Mucosa of descending colon (tissue), 3 donors: ENCODE measurements around the gene TOR4A. TPM values are rescaled to one million over a fixed set of nuclear protein-coding genes. Genes with fewer than 3 reads are reported as not detected.

Experiments
- ATAC-seq: fragments of 200-7000 bp; cut with Tn5 transposase; one replicate; pipeline ENCODE4 v1.9.1; 2020; ENCODE audit warnings: mild to moderate bottlenecking, moderate library complexity
- DNase-seq, 3 donors: peaks; one replicate each; pipeline ENCODE4 v3.0.0-alpha.2; 2020
- H3K36me3 ChIP-seq: fragments of 200-600 bp; one replicate; pipeline ENCODE4 v1.8.0; 2021; ENCODE audit warnings: low read depth, mild to moderate bottlenecking
- H3K4me1 ChIP-seq: fragments of 200-600 bp; one replicate; pipeline ENCODE4 v1.8.0; 2021; ENCODE audit warnings: low read depth, mild to moderate bottlenecking
- H3K4me3 ChIP-seq: fragments of 200-600 bp; one replicate; pipeline ENCODE4 v1.8.0; 2021; ENCODE audit warnings: mild to moderate bottlenecking
- H3K9me3 ChIP-seq: fragments of 200-600 bp; one replicate; pipeline ENCODE4 v1.8.0; 2021; ENCODE audit warnings: mild to moderate bottlenecking
- intact Hi-C, 2 donors: fragments of 100-400 bp; cut with DNase I in 1 of 2; cut with micrococcal nuclease in 1 of 2; formaldehyde crosslinking; loops; one replicate each; pipeline versions ENCODE4 v1.11.0 to v1.11.1; 2022; cut with DNase I, micrococcal nuclease
- total RNA-seq, 3 donors: library from RNA; stranded (reverse); fragmentation: NEBNext Ultra II Directional in 2 of 3; extraction: Animal tissue kit (Norgen Biotek cat#: 25700) in 2 of 3; gene quantifications; one replicate each; pipeline versions ENCODE4 v1.2.1 to v1.2.4, GENCODE V29; 2021 to 2023
- TF ChIP-seq, protein P1 (sequence below): fragments of 200-600 bp; IDR thresholded peaks from one replicate; pipeline ENCODE4 v1.8.0; 2022; ENCODE audit warnings: antibody characterized with exemption, mild to moderate bottlenecking
- donor health status: DM: no; HTN: no; CAD: no; lungs with moderate emphysema.
- donor health status: DM: no; HTN: no; CAD: no.
- donor health status: DM: no; HTN: yes; CAD: no.

TOR4A gene
- total RNA-seq, 3 donors from 2014 or later: 23.3 to 48.6 (median 45.3) TPM

DNA sequence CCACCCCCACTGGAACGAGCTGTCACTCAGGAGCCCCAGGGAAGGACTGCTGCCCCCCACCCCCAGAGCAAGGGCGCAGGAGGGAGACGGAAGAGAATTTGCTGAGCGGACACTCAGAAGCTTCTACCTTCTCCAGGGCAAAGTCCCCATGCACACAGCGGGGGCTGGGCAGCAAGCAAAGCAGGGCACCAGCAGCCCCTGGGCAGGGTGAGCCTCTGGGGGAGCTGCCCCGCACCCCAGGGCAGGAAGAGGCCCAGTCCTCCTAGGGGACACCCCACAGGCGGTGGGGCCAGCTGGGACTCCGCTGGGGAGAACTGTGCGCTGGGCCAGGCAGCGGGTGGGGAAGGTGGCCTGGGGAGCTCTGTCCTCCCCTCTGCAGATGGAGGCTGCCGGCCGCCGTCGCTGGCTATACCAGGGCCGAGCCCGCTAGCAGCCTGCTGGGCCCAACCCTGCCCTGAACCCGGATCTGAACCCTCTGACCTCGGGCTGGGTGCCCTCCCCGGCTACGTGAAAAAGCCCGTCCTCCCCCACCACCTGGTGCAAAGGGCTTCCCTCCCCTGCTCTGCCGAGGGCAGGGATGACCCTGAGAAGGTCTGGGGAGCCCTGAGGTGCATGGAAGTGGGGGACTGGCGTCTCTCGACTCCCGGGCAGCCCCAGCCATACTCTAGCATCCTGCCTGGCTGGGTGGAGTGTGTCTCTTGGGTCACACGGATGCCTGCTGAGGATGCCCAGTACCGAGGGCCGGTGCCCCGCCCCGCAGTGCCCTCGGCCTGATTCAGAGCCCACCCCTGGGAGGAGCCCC, 47.4 kb upstream of the TOR4A start:
- TF ChIP-seq, protein P1, sequence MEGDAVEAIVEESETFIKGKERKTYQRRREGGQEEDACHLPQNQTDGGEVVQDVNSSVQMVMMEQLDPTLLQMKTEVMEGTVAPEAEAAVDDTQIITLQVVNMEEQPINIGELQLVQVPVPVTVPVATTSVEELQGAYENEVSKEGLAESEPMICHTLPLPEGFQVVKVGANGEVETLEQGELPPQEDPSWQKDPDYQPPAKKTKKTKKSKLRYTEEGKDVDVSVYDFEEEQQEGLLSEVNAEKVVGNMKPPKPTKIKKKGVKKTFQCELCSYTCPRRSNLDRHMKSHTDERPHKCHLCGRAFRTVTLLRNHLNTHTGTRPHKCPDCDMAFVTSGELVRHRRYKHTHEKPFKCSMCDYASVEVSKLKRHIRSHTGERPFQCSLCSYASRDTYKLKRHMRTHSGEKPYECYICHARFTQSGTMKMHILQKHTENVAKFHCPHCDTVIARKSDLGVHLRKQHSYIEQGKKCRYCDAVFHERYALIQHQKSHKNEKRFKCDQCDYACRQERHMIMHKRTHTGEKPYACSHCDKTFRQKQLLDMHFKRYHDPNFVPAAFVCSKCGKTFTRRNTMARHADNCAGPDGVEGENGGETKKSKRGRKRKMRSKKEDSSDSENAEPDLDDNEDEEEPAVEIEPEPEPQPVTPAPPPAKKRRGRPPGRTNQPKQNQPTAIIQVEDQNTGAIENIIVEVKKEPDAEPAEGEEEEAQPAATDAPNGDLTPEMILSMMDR: no peak
- Histone ChIP-seq H3K9me3 (no peaks in the 10 kb centered on the region), H3K36me3 (no peaks in the 10 kb centered on the region), H3K4me3 (no peak overlapping the region), H3K4me1 (peaks cover 24% of the 10 kb centered on the region)
- intact Hi-C loops: no loop called here
- peak; percentile 6 for ATAC-seq
- peak in 1 of 3 donors; percentile 19 for DNase-seq

DNA sequence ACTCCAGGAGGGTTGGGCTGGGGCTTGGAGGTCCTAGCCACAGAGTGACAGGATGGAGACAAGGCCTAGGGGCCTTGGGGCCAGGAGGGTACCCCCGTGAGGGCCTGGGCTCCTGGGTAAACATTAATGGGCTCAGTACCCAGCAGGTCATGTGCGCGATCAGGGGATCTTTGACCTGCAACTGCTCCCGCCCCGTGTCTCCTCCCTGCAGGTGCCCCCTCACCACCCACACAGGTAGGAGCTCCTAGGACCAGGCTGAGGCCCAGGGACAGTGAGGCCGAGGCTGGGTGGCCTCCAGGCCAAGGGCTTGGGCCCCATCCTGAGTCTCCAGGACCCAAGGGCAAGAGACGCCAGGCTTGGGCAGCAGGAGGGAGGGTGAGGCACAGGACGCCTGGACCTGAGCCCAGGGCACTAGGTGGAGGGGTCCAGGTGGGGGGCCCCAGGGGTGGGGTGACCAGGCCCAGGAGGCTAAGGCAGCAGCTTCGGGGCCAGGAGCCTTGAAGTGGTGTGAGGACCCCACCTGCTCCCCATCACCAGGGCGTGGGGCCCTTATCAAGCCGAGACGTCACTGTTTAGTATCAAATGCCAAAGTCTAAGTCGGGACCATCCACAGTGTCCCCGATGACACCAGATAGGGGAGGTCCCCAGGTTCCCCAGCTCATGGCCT, 46.7 kb upstream of the TOR4A start, which contains the start of gene SLC34A3:
Gene SLC34A3 (plus strand): TSS at position 197 of the 667 bp plus-strand sequence. CDS start 802 bp downstream, outside the sequence.
- no peak within 1 kb of the TSS for H3K4me3 ChIP-seq
- TF ChIP-seq, protein P1: no peak

DNA sequence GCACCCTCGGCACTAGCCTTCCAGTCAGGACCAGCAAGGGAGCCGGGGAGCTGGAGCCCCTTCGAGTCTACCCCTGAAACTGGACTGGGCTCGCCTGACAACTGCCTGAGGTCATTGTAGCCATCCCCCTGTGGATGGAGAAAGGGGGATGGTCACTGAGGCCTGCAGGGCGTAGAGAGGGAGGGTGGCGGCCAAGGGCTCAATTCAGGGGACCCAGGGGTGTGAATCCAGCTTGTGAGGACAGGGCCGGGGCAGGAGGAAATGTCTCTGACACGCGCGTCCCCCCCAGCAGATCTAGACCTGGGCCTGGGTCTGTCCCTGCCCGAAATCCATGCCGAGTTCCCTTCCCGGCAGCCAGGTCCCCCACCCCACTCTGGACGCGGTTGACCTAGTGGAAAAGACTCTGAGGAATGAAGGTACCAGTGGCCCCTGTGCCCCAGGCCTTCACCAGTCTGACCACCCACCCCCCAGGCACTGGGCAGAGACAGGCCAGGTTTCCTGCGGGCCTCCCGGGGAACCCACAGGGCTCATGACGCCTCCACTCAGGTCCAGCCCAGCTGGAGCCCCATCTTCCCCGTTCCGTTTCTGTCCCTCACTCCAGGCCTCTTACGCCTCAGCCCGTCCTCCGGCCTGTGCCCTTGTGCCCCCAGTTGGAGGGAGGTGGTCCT, 46.0 kb upstream of the TOR4A start:
- no peak overlapping the region for H3K4me3 ChIP-seq
- ATAC-seq (no peak), DNase-seq (no peak)
- no peaks in the 10 kb centered on the region for H3K36me3 ChIP-seq
- TF ChIP-seq, protein P1: no peak
- peaks cover 32% of the 10 kb centered on the region for H3K4me1 ChIP-seq
- intact Hi-C loops: no loop called here
- no peaks in the 10 kb centered on the region for H3K9me3 ChIP-seq

More for the DNA sequence above, 46.7 kb upstream of the TOR4A start, which contains the start of gene SLC34A3:
- H3K4me1 ChIP-seq: peaks cover 25% of the 10 kb centered on the region
- intact Hi-C loops: no loop called here
- no peaks in the 10 kb centered on the region for H3K9me3 ChIP-seq
- no peaks in the 10 kb centered on the region for H3K36me3 ChIP-seq
- ATAC-seq: no peak
- DNase-seq: no peak

DNA sequence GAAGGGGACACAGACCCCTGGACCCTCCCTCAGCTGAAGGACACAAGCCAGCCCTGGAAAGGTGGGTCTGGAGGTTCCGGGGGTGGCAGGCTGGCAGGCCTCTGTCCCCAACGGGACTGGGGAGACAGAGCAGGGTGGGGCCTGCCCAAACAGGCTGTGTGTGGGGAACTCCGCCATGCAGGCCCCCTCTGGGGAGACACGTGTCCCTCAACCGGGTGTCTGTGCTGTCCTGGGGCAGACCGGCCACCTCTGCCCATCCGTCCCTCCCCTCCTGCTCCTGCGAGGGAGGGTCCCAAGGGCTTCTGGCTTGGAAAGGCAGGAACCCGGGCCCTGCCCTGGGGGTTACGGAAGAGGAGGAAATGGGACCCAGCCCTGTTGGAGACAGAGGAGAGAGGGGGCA, 45.4 kb upstream of the TOR4A start:
- Histone ChIP-seq H3K9me3 (no peaks in the 10 kb centered on the region), H3K4me3 (no peak overlapping the region), H3K36me3 (no peaks in the 10 kb centered on the region), H3K4me1 (peaks cover 33% of the 10 kb centered on the region)
- intact Hi-C loops: no loop called here
- TF ChIP-seq, protein P1: no peak
- ATAC-seq (no peak), DNase-seq (no peak)

DNA sequence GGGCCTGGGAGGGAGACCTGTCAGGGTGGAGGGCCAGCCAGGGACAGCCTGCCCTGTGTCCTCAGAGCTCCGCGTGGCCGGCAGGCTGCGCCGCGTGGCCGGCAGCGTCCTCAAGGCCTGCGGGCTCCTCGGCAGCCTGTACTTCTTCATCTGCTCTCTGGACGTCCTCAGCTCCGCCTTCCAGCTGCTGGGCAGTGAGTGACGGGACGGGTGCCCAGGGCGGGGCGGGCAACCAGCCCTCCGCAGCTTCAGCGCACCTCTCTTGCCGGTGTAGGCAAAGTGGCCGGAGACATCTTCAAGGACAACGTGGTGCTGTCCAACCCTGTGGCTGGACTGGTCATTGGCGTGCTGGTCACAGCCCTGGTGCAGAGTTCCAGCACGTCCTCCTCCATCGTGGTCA, 45.0 kb upstream of the TOR4A start:
- ATAC-seq (peak; percentile 21), DNase-seq (peak in 1 of 3 donors; percentile 41)
- Histone ChIP-seq H3K9me3 (no peaks in the 10 kb centered on the region), H3K4me3 (no peak overlapping the region), H3K4me1 (peaks cover 32% of the 10 kb centered on the region), H3K36me3 (no peaks in the 10 kb centered on the region)
- intact Hi-C loops: no loop called here
- TF ChIP-seq, protein P1: no peak
